ENCODE measurements around the gene ABCC3.
"Not testable (repeated sequence)": the region's sequence is repeated elsewhere in the genome, so short reads cannot be mapped to it uniquely, and the experiment has no call there.

The ABCC3 gene

DNA sequence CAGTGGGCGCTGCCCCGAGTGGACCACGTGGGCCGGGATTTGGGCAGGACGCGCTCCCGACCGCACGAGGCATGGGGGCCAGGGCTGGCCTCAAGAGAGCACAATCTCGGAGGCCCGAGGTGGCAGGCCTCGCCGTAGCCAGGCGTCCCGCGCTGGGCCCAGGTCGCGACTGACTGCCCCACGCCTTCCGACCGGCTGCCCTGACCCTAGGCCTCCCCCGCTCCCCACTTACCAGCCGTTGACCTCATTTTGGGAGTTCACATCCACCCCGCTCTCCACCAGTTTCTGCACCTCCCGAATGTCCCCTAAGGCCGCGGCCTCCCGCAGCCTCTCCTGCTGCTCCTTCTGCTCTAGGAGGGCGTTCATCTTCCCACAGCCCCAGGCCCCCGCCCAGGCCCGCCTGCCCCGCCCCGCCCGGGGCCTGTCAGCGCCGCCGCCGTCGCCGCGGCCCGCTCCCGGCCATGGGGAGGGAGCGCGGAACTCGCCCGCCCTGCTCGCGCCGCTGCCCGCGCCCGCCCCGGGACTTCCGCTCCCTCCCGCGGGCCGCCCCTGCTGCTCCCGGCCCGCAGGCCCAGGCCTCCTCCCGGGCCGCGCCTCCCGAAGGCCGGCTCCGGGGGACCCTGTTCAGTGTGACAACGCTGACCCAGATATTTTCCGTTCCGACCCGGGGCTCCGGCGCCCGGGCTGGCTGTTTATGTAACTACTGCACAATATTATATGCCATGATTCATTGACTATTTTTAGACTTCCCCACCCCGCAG is 72.8 kb downstream of the ABCC3 start, which contains the start of gene ANKRD40:
Gene ANKRD40 (minus strand): TSS at position 626 of the 761 bp plus-strand sequence. CDS start 260 bp downstream, at position 366.
- peak; percentile 80 to 88 for DNase-seq (ENCODE audit: low read depth in 2 of 2)

- no peak for DNase-seq (ENCODE audit: low read depth in 2 of 2)
Observed at GRCh38 chr17:50708050-50709000, 73.6 kb downstream of the ABCC3 start.

DNA sequence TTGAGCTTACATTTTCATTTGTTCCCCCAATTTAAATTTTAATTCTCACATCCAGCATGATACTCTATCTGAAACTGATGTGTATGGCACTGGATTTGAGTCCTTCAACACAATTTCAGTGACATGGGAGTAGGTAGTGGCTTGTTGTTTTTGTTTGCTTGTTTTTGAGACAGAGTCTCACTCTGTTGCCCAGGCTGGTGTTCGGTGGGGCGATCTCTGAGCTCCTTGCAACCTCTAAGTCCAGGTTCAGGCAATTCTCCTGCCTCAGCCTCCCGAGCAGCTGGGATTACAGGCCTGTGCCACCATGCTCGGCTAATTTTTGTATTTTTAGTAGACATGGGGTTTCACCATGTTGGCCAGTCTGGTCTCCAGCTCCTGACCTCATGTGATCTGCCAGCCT is 74.4 kb downstream of the ABCC3 start:
- DNase-seq (ENCODE audit: low read depth in 2 of 2): not testable (repeated sequence)

DNA sequence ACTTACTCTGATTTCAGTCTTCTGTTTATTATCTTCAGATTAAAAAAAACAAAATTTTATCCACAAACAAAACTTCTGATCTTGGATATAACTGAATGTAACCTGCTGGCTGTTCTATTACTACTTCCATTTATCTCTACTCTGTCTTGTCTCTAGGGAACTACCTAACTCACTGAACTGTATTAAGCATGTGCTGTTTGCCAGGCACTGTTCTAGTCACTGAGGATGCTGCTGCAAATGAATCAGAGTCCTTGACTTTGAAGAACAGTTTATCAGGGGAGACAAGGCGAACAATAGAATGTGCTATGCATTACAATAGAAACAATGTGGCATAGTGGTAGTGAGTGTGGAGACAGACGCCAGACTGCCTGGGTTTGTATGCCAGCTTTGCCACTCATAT is 75.3 kb downstream of the ABCC3 start:
- DNase-seq (ENCODE audit: low read depth in 2 of 2): no peak

- DNase-seq (ENCODE audit: low read depth in 2 of 2): no peak
Observed at GRCh38 chr17:50710650-50711049, 76.0 kb downstream of the ABCC3 start.

DNA sequence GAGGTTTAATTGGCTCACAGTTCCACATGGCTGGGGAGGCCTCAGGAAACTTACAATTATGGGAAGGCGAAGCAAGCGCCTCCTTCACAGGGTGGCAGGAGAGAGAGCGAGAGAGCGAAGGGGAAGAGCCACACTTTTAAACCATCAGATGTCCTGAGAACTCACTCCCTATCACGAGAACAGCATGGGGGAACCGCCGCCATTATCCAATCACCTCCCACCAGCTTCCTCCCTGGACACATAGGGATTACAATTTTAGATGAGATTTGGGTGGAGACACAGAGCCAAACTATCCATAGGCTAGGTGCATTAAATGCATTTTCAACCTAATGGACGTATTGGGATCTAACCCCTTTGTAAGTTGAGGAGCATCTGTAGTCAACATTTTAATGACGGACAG is 78.0 kb downstream of the ABCC3 start:
- DNase-seq (ENCODE audit: low read depth in 2 of 2): no peak

- DNase-seq (ENCODE audit: low read depth in 2 of 2): no peak
Observed at GRCh38 chr17:50715471-50715870, 80.8 kb downstream of the ABCC3 start.

- peak; percentile 74 to 79 for DNase-seq (ENCODE audit: low read depth in 2 of 2)
Observed at GRCh38 chr17:50719144-50719923, 84.7 kb downstream of the ABCC3 start, which contains the start of gene LUC7L3. TSS of gene LUC7L3 (plus strand) at chr17:50719603. CDS start at chr17:50719733, 130 bp downstream.

GRCh38 chr17:50719924-50720794 is 85.5 kb downstream of the ABCC3 start:
- no peak for DNase-seq (ENCODE audit: low read depth in 2 of 2)

DNA sequence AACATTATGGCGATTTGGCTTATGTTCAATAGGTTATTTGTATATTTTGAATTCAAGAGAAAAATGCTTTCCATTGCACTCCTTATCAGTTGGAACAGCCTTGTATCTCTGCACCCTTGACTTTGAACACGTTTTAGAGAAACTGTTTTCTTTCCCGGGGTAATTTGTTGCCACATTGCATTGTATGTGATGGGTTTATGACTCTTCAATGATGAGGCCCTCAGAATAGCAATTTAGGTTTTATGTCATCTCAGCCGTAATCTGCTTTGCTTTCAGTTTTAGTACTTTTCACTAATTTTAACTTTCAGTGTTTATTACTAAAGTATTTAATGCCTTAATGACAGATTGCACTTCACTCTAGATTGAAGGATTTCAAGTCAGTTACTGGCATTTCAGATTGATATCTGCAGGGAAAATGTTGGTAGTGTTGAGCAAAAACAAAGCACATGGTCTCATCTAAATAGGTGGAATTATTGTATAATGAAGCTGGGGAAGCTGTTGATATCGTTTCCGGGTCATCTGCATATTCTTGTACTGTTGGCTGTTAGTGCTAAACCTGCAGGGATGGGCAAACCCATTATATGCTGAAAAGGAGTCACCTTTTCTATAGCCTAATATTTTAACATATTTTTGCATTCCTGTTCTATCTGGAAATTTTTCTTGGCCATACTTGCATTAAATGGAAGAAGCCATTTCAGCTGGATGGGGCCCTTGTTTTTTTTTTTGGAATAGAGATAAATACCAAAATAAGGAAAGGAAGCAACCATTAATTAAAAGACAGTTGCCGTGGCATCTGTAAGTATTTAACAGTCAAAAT is 86.7 kb downstream of the ABCC3 start:
- no peak for DNase-seq (ENCODE audit: low read depth in 2 of 2)

GRCh38 chr17:50722746-50723145 is 88.1 kb downstream of the ABCC3 start:
- DNase-seq (ENCODE audit: low read depth in 2 of 2): no peak

GRCh38 chr17:50724622-50725021 is 89.9 kb downstream of the ABCC3 start:
- DNase-seq (ENCODE audit: low read depth in 2 of 2): not testable (repeated sequence)

GRCh38 chr17:50725769-50726655 is 91.3 kb downstream of the ABCC3 start:
- no peak for DNase-seq (ENCODE audit: low read depth in 2 of 2)

- DNase-seq (ENCODE audit: low read depth in 2 of 2): no peak
Observed at GRCh38 chr17:50728112-50728429, 93.4 kb downstream of the ABCC3 start.

DNA sequence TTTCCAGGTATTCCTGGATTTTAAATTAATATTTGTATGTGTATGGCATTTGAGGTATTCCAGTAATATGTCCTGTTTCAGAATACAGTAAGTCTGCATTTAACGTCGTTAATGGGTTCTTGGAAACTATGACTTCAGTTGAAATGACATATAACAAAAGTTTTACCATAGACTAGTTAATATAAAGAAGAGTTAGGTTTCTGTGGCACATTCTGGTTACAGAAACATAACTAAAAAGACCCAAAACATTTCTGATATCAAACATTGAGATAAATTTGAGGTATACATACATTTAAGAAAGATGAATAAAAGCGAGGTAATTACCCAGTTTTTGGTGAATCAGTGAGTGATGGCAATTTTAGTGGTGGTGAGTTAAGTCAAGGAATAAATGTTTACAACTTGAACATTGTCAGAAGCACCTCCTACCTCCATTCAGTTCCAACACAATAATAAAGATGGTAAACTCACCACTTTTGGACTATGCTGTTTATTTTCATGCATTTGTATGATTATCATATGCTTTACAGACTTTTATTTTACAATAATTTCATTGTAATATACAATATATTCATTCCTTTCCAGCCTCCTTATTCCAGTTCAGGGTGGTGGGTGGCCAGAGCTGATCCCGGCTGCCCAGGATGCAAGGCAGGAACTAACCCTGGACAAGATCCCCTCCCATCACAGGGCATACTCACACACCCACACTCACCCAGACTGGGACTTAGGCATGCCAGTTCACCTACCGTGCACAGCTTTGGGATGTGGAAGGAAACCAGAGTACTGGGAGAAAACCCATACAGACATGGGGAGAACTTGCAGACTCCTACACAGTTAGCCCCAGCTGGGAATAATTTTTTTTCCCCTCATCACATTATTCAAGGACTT is 94.4 kb downstream of the ABCC3 start:
- no peak for DNase-seq (ENCODE audit: low read depth in 2 of 2)

DNA sequence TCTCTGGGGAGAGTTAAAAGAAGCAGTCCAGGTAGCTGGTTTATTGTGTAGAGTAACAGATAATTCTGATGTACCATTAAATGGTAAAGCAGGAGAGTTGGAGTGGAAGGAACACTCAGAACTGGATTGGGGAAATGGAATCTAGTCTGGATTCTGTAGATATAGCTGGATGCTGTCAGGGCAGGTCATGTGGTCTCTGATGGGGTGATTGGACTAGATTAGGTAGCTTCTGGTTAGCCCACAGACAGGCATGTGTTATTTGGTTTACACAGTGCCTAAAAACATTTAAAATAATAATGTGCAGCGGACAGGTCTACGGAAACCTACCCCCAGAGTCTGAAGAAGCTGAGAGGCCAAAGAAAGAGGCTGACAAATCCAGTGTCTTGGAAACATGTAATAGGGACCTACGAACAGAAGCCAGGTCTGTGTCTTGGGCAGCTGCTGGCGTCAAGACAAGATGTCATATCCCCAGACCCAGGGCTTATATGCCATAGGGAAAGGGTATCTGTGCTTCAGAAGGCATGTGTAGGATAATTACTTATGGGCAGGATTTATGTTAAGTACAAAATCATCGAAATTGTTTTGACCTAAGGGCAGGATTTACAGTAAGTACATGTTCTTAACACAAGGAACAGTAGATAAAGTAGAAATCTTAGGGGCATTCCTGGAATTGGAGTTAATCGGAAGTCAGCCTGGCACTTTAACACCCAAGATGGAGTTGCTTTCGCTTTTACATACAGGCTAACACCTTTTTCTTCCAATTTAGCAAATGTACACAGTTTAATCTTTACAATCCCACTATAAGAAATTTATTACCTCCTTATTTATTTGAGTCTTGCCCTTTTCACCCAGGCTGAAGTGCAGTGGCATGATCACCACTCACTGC is 97.1 kb downstream of the ABCC3 start:
- DNase-seq (ENCODE audit: low read depth in 2 of 2): no peak

- DNase-seq (ENCODE audit: low read depth in 2 of 2): no peak
Observed at GRCh38 chr17:50735287-50735686, 100.6 kb downstream of the ABCC3 start.
